RWPE1 (cell line): ENCODE results near the gene ATXN1.

Experiments used
- CTCF ChIA-PET: fragments of 350-600 bp; sonication (Branson Sonifier 250); formaldehyde crosslinking; extraction: SDS; loops from one replicate; lab custom pipeline; 2021; lab: Yijun Ruan, JAX
- POLR2A ChIA-PET: fragments of 400-600 bp; formaldehyde crosslinking; extraction: SDS; loops from one replicate; lab custom pipeline; 2020; ENCODE audit warnings: antibody characterized with exemption; ENCODE audit not compliant: low non-redundant PET; lab: Yijun Ruan, JAX
- DNase-seq: peaks from one replicate; pipeline ENCODE4 v3.0.0; 2012; ENCODE audit warnings: low spot score
- H3K27ac ChIP-seq: fragments of 450-650 bp; 2 replicates; pipeline ENCODE4 v1.5.1; 2017
- CTCF ChIP-seq: fragments of 450-650 bp; conservative IDR thresholded peaks from 2 replicates; pipeline ENCODE4 v1.5.1; 2017; ENCODE audit warnings: low read depth, mild to moderate bottlenecking

Gene ATXN1

DNA sequence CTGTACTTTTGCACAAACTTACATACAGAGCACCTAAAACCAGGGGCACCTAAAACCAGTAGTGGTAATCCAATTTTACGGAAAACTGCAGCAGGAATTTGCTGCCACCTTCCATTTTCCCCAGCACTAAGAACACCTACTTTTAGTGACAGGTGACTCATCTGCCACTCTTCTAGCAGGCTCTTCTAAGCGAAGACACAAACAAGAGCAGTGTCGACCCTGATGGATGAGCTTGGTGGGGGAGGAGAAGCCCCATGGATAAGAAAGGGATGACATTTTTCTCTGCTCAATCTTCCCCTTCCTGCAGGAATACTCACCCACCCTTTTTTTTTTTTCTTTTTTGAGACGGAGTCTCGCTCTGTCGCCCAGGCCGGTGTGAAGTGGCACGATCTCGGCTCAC is 406.0 kb downstream of the ATXN1 start:
- ChIA-PET CTCF (no interaction called here), POLR2A (no interaction called here)
- H3K27ac ChIP-seq = no peak overlapping the region
- no peak for DNase-seq
- no peak for TF ChIP-seq CTCF

DNA sequence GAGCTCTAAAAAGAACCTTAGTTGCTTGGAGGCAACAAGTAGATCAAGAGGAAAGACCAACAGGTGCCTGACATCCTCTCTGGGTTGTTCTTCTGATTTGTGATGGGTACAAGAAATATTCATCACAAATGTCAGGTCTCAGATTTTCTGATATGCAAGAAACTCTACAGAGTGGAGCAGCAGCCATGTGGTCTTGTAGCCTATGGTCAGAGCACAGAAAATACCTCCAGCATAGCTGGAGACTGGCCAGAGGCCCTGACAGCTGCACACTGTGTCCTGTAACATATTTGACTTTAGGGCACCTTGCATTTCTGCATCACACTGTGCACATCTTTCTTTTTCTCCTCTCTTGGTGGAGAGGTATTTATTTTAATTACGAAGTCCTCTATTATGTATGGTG is 406.6 kb downstream of the ATXN1 start:
- DNase-seq = no peak
- no peak overlapping the region for H3K27ac ChIP-seq
- no peak for TF ChIP-seq CTCF
- POLR2A ChIA-PET = no interaction called here
- CTCF ChIA-PET = no interaction called here

DNA sequence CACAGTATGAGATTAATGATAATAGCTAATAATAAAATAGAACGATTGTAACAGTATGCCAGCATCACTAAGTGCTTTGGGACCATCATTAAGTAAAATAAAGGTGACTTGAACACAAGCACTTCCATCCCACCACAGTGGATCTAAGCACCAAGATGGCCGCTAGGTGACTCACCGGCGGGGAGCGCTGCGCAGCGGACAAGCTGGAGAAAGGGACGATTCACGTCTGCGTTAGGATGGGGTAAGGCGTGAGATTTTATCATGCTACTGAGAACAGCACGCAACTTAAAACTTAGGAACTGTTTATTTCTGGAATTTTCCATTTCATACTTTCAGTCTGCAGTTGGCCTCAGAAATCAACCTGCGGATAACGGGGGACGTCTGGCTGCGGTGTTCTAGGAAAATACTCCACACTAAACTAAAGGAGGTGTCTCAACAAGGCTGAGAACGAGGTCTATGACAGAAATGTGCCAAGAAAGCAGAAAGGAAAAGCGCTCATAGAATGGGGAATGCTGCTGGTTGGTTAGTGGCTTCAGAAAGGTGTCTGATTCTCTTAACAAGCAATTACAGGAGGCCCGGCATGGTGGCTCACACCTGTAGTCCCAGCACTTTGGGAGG is 408.3 kb downstream of the ATXN1 start:
- DNase-seq = no peak
- no peak overlapping the region for H3K27ac ChIP-seq
- ChIA-PET CTCF (no interaction called here), POLR2A (no interaction called here)
- no peak for TF ChIP-seq CTCF

GRCh38 chr6:16352258-16352635 is 409.0 kb downstream of the ATXN1 start:
- no peak for TF ChIP-seq CTCF
- ChIA-PET POLR2A (no interaction called here), CTCF (interaction anchor here (0.7 kb wide), 1 partner anchor 48 kb away, joined by 3 read pairs; no protein-coding TSS in a partner anchor)
- no peak for DNase-seq
- H3K27ac ChIP-seq = no peak overlapping the region

- no peak overlapping the region for H3K27ac ChIP-seq
- no peak for TF ChIP-seq CTCF
- CTCF ChIA-PET = interaction anchor here (0.6 kb wide), 1 partner anchor 414 kb away, joined by 7 read pairs; no protein-coding TSS in a partner anchor
- no peak for DNase-seq
- POLR2A ChIA-PET = no interaction called here
These were observed 411.7 kb downstream of the ATXN1 start for GRCh38 chr6:16349544-16349943.

- ChIA-PET POLR2A (no interaction called here), CTCF (interaction anchor here (0.7 kb wide), 1 partner anchor 424 kb away, joined by 3 read pairs; no protein-coding TSS in a partner anchor)
These were observed 414.4 kb downstream of the ATXN1 start for GRCh38 chr6:16346831-16347230.

More at GRCh38 chr6:16346831-16347230, 414.4 kb downstream of the ATXN1 start:
- no peak for DNase-seq
- no peak for TF ChIP-seq CTCF
- H3K27ac ChIP-seq = no peak overlapping the region
